Measurements from ENCODE around the gene C1RL. TPM values are rescaled to one million over a fixed set of nuclear protein-coding genes. Genes with fewer than 3 reads are reported as not detected.

The C1RL gene, protein sequence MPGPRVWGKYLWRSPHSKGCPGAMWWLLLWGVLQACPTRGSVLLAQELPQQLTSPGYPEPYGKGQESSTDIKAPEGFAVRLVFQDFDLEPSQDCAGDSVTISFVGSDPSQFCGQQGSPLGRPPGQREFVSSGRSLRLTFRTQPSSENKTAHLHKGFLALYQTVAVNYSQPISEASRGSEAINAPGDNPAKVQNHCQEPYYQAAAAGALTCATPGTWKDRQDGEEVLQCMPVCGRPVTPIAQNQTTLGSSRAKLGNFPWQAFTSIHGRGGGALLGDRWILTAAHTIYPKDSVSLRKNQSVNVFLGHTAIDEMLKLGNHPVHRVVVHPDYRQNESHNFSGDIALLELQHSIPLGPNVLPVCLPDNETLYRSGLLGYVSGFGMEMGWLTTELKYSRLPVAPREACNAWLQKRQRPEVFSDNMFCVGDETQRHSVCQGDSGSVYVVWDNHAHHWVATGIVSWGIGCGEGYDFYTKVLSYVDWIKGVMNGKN
- total RNA-seq (2014; rRNA removed; shearing (Covaris generic)): 18.0 and 20.3 TPM in 2 replicates
- 20.0 and 22.5 TPM in 2 replicates for polyA plus RNA-seq (2015; cell fraction: cytosol; rRNA removed)
- polyA plus RNA-seq (2015; cell fraction: nucleus; rRNA removed): 24.1 and 35.1 TPM in 2 replicates

DNA sequence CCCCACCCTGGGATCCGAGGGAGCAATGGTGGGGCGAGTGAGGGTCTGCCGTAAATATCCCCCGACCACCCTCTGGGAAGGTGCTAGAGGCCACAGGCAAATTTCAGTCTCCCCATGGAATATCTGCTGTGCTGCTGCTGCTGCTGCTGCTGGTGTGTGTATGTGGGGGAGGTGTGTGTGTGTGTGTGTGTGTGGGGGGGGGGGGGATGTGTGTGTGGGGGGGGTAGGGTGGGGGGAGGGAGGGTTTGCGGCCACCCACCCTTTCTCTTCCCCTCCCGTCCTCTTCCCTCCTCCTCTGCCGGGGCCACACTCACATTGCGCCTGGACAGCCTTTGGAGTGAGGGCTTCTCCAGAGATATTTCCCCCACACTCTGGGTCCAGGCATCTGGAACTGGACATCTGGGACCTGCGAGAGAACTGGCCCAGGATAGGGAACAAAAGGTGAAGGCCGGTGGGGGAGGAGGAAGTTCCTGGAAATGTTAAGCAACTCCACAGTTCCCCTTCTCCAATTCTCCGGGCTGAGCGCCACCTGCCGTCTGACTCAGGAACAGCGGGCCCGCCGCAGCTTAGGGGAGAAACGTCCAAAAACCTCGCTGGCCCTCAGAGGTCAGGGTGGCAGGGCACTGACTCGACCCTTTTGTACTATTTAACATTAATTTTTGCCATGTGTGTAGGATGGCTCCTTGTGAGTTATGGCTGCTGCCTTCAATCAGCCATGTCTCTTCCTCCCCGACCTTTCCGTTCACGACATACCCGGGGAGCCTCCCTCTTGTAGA is at the start of gene C1RL:
TSS of gene C1RL (minus strand) at position 419 of the 776 bp plus-strand sequence. CDS start at position 385, 34 bp downstream.
- DNase-seq (ENCODE audit: low read depth): peak; percentile 79

DNA sequence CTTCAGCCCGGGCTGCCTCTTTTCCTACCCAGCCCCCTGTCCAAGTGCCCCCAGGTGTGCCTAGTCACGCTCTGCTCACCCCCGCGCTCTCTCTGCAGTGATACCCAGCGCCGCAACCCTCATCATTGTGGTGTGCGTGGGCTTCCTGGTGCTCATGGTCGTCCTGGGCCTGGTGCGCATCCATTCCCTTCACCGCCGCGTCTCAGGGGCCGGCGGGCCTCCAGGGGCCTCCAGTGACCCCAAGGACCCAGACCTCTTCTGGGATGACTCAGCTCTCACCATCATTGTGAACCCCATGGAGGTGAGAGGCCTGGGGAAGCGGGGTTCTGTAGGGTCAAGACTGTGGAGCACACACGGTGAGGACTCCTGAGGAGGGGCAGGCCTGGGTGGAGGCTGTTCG is 48.4 kb upstream of the C1RL start:
- DNase-seq (ENCODE audit: low read depth): no peak

DNA sequence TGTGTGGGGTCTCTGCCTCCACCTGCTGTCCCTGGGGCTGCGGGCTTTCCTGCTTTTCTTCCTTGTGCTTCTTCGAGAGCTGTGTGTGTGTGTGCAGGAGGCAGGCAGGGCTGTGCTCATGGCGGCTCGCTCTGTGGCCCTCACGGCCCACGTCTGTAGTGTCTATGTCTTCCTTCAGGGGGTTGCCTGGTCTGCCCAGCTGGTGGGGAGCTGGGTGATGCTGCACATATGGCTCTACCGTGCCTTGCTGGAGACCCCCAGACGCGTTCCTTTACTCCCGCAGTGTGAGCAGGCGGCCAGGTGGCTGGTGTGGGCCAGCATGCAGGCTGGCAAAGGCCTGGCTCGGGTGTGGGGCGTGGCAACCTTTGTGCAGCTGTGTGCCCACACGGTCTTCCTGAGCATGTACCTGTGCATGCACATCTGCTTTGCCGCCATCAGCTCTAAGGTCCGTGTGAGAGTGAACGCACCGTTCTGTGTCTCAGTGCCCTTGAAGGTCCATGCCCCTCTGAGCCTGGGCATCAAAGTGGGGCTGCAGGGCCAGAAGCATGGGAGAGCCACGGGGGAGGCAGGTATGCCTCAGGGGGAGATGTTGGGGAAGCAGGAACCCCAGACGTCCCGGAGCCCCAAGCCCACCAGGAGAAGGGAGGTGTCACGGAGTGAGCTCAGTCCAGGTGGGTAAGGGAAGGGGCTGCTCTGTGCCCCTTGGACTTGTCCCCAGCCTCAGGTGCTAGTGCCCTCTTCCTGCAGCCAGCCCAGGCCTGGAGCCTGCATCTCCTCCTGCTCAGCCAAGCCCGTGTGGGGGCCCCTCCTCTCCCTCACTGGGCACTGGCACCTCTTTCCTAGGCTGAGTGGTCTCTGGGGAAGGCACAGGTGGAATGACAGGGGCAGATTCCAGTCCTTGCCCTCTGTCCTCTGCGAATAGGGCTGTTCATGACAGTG is 47.5 kb upstream of the C1RL start:
- DNase-seq (ENCODE audit: low read depth): no peak

DNA sequence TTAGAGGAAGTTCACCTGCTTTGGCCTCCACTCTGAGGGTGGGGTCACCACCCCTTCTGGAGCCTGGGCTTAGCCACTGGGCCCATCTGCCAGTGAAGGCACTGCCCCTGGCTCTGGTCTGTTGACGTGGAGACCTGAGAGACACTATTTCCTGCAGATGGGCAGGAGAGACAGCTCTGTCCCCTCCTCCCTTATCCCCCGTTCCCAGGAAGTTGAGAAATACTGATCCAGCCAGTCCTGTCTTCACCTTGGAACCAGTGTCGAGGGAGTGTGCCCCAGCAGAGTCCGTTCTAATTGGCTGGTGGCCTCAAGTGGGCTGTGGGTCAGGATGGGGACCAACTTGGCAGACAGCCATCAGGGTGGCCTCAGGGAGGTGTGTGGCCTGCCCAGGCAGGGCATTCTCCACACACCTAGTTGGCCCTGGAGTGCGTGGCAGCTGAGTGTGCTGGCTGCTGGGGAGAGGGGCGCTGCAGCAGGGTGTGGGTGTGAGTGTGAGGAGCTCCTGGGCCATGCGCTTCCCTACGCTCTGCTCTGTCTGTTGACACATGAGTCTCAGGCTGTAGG is 46.5 kb upstream of the C1RL start:
- DNase-seq (ENCODE audit: low read depth): no peak

DNA sequence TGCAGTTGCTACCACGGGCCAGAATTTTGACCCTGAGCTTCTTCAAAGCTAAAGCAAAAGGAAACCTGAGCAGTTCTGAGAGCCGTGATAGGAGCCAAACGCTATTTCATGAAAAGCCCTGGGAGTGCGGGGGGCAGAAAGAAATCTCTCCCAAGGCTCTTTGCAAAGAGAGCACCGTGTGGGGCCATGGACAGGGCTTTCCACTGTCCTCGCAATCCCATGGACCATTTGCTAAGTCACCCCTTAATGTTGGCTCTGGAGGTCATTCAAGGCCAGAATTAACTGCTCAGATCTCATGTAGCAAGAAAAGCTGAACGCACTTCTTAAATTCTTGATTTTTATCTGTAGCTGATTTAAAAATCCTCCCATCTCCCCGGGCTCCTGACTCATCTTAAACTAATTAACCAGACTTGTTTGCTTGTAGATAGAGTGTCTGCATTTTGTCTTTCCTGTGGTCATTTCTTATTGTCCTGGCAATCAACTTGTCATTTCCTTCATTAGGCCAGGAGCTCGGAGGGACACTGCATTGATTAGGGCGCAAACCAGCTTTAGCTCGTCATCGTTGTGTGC is 46.0 kb upstream of the C1RL start:
- DNase-seq (ENCODE audit: low read depth): no peak

DNA sequence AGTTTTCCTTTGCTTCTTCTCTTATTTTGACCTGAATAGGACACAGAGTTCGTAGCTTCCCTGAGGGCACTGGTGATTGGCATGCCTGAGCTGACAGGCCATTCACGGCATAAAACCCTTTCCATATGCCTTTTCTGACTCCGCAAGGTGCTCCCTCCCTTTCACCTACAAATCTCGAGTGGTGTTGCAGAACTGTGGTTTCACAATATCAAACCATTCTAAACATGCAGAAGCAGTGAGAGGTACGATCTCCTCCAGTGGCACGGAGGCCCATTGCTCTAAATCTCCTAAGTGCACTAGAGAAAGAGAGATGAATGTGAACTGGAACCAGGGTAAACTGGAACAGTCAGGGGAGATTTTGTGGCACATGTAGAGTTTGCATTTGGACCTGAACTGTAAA is 45.0 kb upstream of the C1RL start:
- no peak for DNase-seq (ENCODE audit: low read depth)

DNA sequence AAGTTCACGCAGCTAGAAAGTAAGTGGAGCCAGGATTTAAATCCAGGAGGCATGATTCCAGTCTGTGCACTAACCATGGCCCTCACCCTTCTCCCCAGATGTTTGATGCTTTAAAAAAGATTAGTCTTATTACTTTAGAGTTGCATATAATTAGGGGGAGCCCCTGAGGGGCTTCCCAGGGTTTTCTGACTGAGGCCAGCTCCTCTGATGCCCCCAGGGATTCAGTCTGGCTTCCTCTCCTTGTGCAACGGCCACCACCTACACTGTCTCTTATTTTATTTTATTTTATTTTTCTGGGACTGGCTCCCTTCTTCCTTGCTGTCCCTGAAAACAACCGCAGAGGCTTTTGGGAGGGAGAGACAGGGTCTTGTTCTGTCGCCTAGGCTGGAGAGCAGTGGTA is 43.8 kb upstream of the C1RL start:
- no peak for DNase-seq (ENCODE audit: low read depth)

DNA sequence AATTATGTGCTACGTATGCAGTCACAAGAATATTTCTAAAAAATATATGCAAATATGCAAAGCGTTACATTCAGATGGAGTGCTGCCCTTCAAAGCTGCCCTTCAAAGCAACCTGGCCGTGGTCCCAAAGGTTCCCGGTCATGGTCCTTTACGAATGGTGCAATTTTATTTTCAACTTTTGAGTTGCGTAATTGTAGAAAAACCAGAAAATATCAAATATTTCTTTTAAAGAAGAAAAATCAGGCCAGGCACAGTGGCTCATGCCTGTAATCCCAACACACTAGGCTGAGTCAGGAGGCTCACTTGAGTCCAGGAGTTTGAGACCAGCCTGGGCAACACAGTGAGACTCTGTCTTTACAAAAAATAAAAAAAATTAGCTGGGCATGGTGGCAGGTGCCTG is 42.5 kb upstream of the C1RL start:
- DNase-seq (ENCODE audit: low read depth): no peak

DNA sequence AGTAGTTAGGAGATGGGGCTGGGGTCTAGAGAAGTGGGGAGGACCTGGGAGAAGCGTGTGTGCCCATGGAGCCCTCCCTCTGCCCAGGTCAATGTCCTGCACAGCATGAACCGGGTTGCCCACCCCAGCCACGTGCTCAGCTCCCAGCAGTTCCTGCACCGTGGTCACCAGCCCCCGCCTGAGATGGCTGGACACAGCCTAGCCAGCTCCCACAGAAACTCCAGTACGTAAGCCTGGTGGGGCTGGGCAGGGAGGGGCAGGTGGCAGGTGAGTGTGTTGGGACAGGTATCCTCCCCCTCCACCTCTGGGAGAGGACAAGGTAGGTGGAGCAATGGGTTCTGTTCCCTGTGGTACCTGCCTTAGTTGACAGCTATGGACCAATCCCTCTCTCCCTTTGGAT is 41.8 kb upstream of the C1RL start:
- no peak for DNase-seq (ENCODE audit: low read depth)

DNA sequence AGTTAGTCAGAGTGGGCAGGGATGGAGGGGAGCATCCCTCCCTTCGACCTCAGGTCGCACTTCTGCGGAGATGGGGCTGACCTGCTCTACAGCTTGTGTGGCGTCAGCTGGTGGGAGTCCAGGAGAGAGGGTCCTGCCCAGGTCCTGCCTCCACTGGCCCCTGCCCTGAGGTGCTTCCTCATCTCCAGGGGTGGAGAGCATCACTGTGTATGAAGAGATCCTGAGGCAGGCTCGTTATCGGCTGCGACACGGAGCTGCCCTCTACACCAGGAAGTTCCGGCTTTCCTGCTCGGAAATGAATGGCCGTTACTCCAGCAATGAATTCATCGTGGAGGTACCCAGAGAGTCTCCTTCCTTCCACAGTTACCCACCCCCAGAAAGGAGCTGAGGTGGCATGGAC is 41.3 kb upstream of the C1RL start:
- no peak for DNase-seq (ENCODE audit: low read depth)

DNA sequence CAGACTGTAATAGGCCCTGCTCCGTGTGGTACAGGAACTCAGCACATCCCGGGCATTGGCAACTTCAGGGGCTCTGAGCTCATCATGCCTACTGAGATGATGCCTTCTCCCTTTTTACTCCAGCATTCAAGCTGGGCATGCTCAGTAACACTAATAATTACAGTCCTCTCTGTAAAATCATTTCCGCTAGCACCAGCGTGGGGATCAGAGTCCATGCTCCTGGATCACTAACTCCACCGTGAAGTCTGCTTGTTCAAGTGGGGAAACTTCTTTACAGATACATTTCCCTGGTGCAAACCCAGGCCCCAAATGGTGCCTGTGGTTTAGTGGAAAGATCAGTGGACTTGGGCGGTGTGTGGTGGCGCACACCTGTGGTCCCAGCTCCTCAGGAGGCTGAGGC is 37.9 kb upstream of the C1RL start:
- no peak for DNase-seq (ENCODE audit: low read depth)

DNA sequence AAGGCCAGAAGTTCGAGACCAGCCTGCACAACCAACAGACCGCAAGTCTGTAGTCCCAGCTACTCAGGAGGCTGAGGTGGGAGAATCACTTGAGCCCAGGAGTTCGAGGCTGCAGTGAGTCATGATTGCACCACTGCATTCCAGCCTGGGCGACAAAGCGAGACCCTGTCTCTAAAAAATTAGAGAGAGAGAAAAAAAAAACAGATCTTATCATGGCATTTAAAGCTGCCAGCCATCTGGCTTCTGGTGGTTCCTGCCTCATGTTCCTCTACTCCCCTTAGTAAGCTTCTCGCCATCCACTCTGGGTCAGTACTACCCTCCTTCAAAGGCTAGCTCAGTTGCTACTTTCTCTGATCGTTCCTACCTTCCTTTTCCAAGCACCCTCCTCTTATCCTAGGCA is 37.2 kb upstream of the C1RL start:
- no peak for DNase-seq (ENCODE audit: low read depth)

DNA sequence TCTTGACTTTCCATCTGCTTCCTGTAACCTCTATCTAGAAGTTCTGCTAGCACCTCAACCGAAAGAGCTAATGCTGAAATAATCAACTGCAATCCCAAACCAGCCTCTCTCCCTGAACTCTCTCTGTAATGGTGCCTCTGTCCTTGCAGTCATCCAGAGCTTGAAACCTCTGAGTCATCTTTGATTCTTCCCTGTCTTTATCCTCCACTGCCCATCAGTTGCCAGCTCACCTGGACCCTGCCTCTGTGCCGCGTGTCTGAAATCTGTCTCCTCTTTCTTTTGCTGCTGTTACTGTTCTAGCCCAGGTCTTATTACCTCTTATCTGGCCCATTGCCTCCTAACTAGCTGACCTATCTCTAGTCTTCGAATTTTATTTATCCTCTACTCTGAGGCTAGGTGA is 36.7 kb upstream of the C1RL start:
- DNase-seq (ENCODE audit: low read depth): no peak

DNA sequence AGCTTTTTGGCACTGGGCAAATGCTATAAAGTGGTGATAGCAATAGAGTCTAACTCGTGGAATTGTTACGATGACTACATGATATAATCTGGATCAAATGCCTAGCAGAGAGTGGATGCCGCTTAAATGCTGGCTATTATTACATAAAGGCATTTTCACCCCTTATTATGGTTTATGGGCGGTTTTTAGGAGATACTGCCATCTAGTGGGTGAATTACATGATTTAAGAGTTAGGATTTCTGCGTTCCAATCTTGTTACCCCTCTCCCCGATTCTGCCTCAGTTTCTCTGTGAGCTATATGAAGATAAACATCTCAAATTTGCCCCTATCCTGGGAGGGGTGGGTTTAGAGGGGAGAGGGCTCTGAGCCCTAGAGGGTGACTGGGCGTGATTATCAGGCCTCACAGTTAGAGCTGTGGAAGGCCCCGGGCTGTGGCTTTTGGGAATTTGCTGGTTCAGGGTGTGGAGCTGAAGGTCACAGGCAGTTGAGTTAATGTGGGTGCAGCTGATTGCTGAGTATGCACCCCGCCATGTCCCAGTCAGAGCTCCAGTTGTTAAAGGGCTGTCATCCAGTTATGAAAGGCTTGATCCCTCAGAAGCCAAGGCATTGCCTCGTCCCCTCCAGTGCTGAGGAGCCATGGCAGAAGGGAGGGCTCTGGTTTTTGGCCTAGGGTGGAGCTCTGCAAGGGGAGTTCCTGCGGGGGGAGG is 35.6 kb upstream of the C1RL start:
- peak; percentile 21 for DNase-seq (ENCODE audit: low read depth)

DNA sequence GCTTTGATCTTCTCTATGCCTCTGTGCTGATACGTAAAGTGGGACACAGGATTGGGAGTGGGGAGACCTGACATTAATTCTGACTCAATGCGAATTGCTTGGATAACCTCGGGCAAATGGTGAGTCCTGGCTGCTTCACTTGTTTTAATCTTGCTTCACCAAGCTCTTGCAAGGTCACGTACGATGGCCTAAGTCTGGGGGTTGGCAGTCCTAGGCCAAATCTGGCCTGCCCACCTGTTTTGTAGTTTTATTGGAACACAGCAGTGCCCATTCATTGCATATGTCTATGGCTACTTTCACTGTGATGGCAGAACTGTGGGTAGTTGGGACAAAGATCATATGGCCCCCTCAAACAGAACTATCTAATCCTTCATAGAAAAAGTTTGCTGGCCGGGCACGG is 34.5 kb upstream of the C1RL start:
- DNase-seq (ENCODE audit: low read depth): no peak

DNA sequence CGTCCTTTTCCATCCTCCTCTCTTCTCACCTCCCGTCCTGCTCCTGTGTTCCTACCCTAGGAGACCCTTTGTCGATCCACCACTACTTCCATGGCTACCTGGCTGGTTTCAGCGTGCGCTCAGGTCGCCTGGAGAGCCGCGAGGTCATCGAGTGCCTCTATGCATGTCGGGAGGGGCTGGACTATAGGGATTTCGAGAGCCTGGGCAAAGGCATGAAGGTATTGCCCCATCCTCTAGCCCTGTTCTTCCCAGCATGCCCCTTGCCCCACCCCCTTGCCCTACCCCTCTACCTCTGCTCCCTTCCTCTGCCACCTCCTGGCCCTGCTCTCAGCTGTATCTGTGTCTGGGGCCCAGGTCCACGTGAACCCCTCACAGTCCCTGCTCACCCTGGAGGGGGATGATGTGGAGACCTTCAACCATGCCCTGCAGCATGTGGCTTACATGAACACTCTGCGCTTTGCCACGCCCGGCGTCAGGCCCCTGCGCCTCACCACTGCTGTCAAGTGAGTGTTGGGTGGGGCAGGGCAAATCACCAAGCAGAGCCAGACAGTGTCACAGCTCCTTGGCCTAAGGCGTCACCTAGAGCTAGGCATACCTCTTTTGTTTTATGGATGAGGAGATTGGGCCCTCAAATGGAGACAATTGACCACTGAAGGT is 33.9 kb upstream of the C1RL start:
- DNase-seq (ENCODE audit: low read depth): no peak

DNA sequence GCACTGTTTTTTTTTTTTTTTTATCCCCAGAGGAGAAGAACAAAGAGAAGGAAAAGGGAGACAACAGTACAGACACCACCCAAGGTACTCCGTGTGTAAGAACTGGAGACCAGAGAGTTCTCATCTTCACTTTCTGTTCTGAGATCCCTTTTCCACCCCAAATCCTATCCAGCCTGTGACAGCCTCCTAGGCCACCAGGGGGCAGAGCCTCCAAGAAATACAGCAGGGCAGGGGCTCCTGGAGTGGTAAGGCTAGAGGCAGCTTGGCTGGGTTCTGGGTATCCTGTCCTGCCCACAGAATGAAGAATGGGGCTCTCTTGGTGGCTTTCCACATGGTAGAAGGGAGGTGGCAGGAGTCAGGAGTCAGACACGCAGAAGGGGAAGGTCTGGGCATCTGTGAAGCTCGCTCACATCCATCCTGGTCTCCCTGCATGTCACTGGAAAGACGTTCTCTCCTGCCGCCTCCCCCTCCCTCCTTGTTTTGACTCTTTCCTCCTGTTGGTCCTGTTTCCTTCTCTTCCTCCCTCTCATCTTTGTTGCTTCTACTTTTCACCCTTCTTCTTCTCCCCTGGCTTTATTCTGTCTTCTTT is 33.1 kb upstream of the C1RL start:
- peak; percentile 59 for DNase-seq (ENCODE audit: low read depth)

DNA sequence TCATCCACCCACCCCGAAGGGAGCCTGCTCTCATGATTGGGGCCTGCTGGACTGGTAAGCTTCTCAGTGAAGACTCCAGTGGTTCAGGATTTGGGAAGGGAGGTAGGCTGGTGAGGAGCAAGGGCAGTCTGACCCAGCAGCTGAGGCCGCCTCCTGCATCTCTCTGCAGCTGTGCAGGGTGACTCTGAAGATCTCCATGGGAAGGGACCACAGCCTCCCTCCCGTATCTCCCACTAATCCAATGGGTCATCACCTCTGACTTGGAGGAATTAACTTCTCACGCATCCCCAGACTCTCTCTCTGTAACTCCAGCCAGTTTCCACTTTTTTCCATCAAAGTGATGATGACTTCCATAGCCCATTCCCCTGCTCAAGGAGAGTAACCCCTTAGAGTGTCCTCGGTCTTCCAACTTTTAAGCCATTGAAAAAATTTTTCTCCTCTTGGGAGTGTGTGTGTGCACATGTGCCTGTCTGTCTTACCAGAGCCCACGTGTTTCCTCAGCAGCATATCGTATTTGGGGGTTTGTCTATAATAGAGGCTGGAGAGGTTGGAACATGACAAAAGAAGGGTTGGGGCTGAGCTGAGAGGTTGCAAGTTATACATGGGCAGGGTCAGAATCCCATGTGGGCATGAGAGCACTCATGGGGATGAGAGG is 32.5 kb upstream of the C1RL start:
- DNase-seq (ENCODE audit: low read depth): no peak

Data from HT1080 (cell line).